Loucy (cell line): ENCODE data around the gene ARHGEF10L.

Experiments
- EZH2phosphoT487 ChIP-seq: fragments of 200-600 bp; IDR thresholded peaks from 2 replicates; pipeline ENCODE4 v1.6.1; 2018; ENCODE audit warnings: antibody characterized with exemption, mild to moderate bottlenecking, moderate library complexity, borderline replicate concordance
- TF ChIP-seq, protein P1 (sequence below): fragments of 200-600 bp; sonication (generic); conservative IDR thresholded peaks from 2 replicates; pipeline ENCODE4 v1.5.1; 2014; ENCODE audit warnings: mild to moderate bottlenecking, antibody characterized with exemption, low read length

DNA sequence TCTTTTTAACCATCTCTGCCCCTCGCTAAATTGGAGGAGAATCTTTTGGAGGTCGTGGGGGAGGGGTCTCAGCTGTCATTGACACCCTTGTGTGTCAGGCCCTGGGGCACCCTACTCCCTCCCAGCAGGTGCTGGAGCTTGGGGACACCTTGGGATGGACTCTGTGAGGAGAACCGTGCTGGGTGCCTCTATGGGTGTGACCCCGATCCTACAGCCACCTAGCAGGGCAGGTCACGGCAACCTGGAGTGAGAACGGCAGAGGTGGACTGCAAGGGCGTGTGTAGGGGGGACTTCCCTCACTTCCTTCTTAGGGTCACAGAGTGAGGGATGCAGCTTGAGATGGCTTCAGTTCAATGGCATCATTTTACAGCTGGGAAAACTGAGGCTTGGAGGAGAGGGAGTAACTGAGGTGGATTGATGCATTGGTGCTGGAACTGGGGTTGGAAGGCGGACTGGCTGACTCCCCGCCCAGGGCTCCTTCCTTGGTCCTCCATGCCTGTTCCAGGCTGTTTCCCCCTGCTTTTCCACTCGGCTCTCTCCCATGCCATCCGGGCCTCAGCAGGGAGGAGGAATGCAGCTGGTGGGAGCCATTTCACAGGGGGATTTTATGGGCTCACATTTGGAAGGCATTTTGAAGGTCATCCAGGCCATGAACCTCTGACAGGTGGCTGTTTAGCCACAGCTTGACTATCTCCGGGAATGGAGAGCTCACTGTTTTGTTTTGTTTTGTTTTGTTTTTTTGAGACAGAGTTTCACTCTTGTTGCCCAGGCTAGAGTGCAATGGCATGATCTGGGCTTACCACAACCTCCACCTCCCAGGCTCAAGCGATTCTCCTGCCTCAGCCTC lies 18.8 kb upstream of the ARHGEF10L start:
- TF ChIP-seq, protein P1, sequence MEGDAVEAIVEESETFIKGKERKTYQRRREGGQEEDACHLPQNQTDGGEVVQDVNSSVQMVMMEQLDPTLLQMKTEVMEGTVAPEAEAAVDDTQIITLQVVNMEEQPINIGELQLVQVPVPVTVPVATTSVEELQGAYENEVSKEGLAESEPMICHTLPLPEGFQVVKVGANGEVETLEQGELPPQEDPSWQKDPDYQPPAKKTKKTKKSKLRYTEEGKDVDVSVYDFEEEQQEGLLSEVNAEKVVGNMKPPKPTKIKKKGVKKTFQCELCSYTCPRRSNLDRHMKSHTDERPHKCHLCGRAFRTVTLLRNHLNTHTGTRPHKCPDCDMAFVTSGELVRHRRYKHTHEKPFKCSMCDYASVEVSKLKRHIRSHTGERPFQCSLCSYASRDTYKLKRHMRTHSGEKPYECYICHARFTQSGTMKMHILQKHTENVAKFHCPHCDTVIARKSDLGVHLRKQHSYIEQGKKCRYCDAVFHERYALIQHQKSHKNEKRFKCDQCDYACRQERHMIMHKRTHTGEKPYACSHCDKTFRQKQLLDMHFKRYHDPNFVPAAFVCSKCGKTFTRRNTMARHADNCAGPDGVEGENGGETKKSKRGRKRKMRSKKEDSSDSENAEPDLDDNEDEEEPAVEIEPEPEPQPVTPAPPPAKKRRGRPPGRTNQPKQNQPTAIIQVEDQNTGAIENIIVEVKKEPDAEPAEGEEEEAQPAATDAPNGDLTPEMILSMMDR = no peak
- TF ChIP-seq EZH2phosphoT487 = no peak
